ES-I3 (cell line): ENCODE results near the gene SLC27A5.
A peak's percentile ranks its signal among the peaks of the same experiment; 100 is the strongest.
"Not testable (repeated sequence)": the region's sequence is repeated elsewhere in the genome, so short reads cannot be mapped to it uniquely, and the experiment has no call there.

Experiments
- H3K36me3 ChIP-seq: 2 replicates; pipeline ENCODE4 v1.6.1; 2013; ENCODE audit warnings: mild to moderate bottlenecking, low read length, control low read depth, moderate library complexity; ENCODE audit not compliant: insufficient read depth
- H3K4me1 ChIP-seq: 2 replicates; pipeline ENCODE4 v1.6.1; 2013; ENCODE audit warnings: mild to moderate bottlenecking, control low read depth, low read length; ENCODE audit not compliant: insufficient read depth
- H3K9ac ChIP-seq: 2 replicates; pipeline ENCODE4 v1.6.1; 2013; ENCODE audit warnings: low read depth, mild to moderate bottlenecking, low read length, moderate library complexity
- H3K9me3 ChIP-seq: 2 replicates; pipeline ENCODE4 v1.6.1; 2013; ENCODE audit warnings: mild to moderate bottlenecking, low read length, moderate library complexity; ENCODE audit not compliant: control insufficient read depth, insufficient read depth

The SLC27A5 gene

DNA sequence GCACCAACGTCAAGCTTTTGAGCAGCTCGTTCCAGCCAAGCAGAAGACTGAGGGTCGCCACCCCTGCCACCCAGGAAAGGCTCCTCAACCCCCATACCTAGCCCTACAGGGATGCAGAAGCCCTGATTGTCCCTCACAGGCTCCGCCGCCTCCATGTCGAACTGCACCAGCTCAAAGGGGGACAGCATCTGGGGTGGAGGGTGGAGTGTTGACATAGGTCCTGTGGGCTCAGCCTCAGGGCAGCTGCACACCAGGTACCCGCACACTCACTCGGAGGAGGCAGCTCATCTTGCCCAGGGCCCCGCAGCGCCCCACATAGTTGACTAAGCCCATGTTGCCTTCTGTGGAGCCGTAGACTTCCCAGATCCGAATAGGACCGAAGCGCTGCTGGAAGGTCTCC is 11.6 kb downstream of the SLC27A5 start:
- no peaks in the 10 kb centered on the region for H3K9me3 ChIP-seq
- H3K9ac ChIP-seq: peak overlapping the region; percentile 63
- H3K36me3 ChIP-seq: no peaks in the 10 kb centered on the region
- 0 out of 2 replicates have a peak, but pooled peaks cover 5% of the 10 kb centered on the region for H3K4me1 ChIP-seq

GRCh38 chr19:58499021-58499927 is 12.5 kb downstream of the SLC27A5 start:
- peak overlapping the region; percentile 84 for H3K9ac ChIP-seq
- no peaks in the 10 kb centered on the region for H3K36me3 ChIP-seq
- H3K9me3 ChIP-seq: no peaks in the 10 kb centered on the region
- H3K4me1 ChIP-seq: 0 out of 2 replicates have a peak, but pooled peaks cover 5% of the 10 kb centered on the region

- Histone ChIP-seq H3K9me3 (no peaks in the 10 kb centered on the region), H3K36me3 (no peaks in the 10 kb centered on the region), H3K4me1 (0 out of 2 replicates have a peak, but pooled peaks cover 5% of the 10 kb centered on the region), H3K9ac (peak overlapping the region; percentile 84)
These were observed 13.3 kb downstream of the SLC27A5 start for GRCh38 chr19:58498316-58499020.

- H3K4me1 ChIP-seq: 0 out of 2 replicates have a peak, but pooled peaks cover 5% of the 10 kb centered on the region
- H3K9me3 ChIP-seq: no peaks in the 10 kb centered on the region
- H3K9ac ChIP-seq: peak overlapping the region; percentile 84; the same call in 1 of the 2 replicates
- no peaks in the 10 kb centered on the region for H3K36me3 ChIP-seq
These were observed 14.1 kb downstream of the SLC27A5 start for GRCh38 chr19:58497634-58498170.

DNA sequence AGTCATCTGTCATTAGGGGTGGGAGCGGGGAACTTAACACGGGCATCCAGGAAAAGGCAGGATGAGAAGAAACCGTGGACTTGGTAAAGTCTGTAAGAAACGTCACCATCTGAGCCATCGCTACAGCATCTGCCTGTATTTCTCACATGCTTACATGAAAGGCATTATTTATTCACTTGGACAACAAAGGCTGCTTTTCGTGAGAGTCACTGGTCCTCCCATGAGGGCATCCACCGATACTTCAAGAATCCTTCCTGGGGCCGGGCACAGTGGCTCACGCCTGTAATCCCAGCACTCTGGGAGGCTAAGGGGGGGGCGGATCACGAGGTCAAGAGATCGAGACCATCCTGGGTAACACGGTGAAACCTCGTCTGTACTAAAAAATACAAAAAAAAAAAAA is 19.5 kb downstream of the SLC27A5 start:
- Histone ChIP-seq H3K4me1 (no peaks in the 10 kb centered on the region), H3K36me3 (no peaks in the 10 kb centered on the region), H3K9ac (no peak overlapping the region), H3K9me3 (no peaks in the 10 kb centered on the region)

GRCh38 chr19:58491393-58491792 is 20.4 kb downstream of the SLC27A5 start:
- H3K9ac ChIP-seq: no peak overlapping the region
- H3K9me3 ChIP-seq: no peaks in the 10 kb centered on the region
- H3K36me3 ChIP-seq: no peaks in the 10 kb centered on the region
- no peaks in the 10 kb centered on the region for H3K4me1 ChIP-seq

DNA sequence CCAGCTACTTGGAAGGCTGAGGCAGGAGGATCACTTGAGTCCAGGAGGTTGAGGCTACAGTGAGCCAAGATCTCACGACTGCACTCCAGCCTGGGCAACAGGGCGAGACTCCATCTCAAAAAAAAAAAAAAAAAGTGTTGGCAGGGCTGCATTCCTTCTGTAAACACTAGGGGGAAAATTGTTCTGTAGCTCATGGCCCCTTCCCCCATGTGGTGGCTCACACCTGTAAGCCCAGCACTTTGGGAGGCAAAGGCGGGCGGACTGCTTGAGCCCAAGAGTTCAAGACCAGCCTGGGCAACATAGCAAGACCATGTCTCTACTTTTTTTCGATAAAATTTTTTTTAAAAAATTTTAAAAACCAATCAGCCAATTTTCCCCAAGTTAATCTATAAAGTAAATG is 27.4 kb downstream of the SLC27A5 start:
- not testable (repeated sequence) for H3K36me3 ChIP-seq, H3K9me3 ChIP-seq, H3K9ac ChIP-seq, H3K4me1 ChIP-seq

DNA sequence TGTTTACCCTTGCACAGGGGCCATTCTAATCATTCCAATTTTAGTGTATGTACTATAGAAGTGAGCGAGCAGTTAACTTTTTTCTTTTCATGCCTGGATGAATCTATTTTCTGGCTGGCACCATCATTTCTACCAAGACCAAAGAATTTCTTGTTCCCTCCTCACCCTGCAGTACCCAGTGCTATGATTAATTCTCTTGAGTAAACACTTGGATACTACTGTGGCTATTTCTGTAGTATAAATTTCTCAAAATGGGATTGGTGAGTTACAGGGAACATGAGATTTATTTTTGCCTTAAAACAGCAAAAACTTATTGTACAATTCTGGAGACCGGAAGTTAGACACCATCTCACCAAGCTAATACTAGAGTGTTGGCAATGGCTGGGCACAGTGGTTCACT is 28.0 kb downstream of the SLC27A5 start:
- H3K4me1 ChIP-seq: no peaks in the 10 kb centered on the region
- peaks cover 6% of the 10 kb centered on the region; the same call in 1 of the 2 replicates for H3K36me3 ChIP-seq
- H3K9ac ChIP-seq: no peak overlapping the region
- no peaks in the 10 kb centered on the region for H3K9me3 ChIP-seq

GRCh38 chr19:58482372-58482771 is 29.4 kb downstream of the SLC27A5 start:
- H3K9ac ChIP-seq: no peak overlapping the region
- H3K9me3 ChIP-seq: no peaks in the 10 kb centered on the region
- peaks cover 6% of the 10 kb centered on the region; the same call in 1 of the 2 replicates for H3K36me3 ChIP-seq
- no peaks in the 10 kb centered on the region for H3K4me1 ChIP-seq

- Histone ChIP-seq H3K4me1 (no peaks in the 10 kb centered on the region; the same call in 1 of the 2 replicates), H3K9ac (no peak overlapping the region), H3K36me3 (peaks cover 6% of the 10 kb centered on the region; the same call in 1 of the 2 replicates), H3K9me3 (no peaks in the 10 kb centered on the region)
These were observed 31.0 kb downstream of the SLC27A5 start for GRCh38 chr19:58480831-58481230.

- H3K4me1 ChIP-seq: no peaks in the 10 kb centered on the region; the same call in 1 of the 2 replicates
- H3K9ac ChIP-seq: no peak overlapping the region
- H3K36me3 ChIP-seq: peaks cover 6% of the 10 kb centered on the region; the same call in 1 of the 2 replicates
- H3K9me3 ChIP-seq: no peaks in the 10 kb centered on the region
These were observed 31.3 kb downstream of the SLC27A5 start for GRCh38 chr19:58480481-58480830.

GRCh38 chr19:58479736-58480480 is 31.9 kb downstream of the SLC27A5 start:
- H3K4me1 ChIP-seq: no peaks in the 10 kb centered on the region; the same call in 1 of the 2 replicates
- H3K36me3 ChIP-seq: peaks cover 6% of the 10 kb centered on the region; the same call in 1 of the 2 replicates
- no peaks in the 10 kb centered on the region for H3K9me3 ChIP-seq
- no peak overlapping the region for H3K9ac ChIP-seq

- Histone ChIP-seq H3K9ac (no peak overlapping the region), H3K9me3 (no peaks in the 10 kb centered on the region), H3K4me1 (no peaks in the 10 kb centered on the region; the same call in 1 of the 2 replicates), H3K36me3 (peaks cover 6% of the 10 kb centered on the region; the same call in 1 of the 2 replicates)
These were observed 32.5 kb downstream of the SLC27A5 start for GRCh38 chr19:58479303-58479702.

DNA sequence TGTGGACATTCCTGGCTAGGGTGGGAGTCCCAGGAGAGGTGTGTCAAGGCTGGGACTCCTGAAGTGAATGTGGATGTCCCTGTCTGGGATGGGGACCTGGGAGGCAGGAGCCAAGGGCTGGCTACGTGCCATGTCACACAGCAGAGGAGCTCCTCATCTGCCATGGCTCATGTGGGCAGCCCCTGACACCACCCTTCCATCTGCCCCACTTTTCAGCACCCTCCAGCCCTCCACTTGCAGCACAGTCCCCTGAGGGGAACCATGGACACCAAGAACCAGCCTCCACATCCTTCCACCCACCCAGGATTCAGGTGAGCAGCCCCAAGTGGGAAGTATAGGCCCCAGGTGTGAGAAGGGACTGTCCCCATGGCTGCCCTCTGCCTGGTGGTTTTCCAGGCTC is 33.9 kb downstream of the SLC27A5 start:
- Histone ChIP-seq H3K36me3 (peaks cover 6% of the 10 kb centered on the region; the same call in 1 of the 2 replicates), H3K4me1 (no peaks in the 10 kb centered on the region; the same call in 1 of the 2 replicates), H3K9ac (no peak overlapping the region), H3K9me3 (no peaks in the 10 kb centered on the region)
